Measurements from ENCODE around the gene C9orf50. TPM values are rescaled to one million over a fixed set of nuclear protein-coding genes. Genes with fewer than 3 reads are reported as not detected.
"Not testable (repeated sequence)": the region's sequence is repeated elsewhere in the genome, so short reads cannot be mapped to it uniquely, and the experiment has no call there.

C9orf50 gene
- total and polyA plus RNA-seq, 2 donors: 0.28 TPM; not detected in 1

DNA sequence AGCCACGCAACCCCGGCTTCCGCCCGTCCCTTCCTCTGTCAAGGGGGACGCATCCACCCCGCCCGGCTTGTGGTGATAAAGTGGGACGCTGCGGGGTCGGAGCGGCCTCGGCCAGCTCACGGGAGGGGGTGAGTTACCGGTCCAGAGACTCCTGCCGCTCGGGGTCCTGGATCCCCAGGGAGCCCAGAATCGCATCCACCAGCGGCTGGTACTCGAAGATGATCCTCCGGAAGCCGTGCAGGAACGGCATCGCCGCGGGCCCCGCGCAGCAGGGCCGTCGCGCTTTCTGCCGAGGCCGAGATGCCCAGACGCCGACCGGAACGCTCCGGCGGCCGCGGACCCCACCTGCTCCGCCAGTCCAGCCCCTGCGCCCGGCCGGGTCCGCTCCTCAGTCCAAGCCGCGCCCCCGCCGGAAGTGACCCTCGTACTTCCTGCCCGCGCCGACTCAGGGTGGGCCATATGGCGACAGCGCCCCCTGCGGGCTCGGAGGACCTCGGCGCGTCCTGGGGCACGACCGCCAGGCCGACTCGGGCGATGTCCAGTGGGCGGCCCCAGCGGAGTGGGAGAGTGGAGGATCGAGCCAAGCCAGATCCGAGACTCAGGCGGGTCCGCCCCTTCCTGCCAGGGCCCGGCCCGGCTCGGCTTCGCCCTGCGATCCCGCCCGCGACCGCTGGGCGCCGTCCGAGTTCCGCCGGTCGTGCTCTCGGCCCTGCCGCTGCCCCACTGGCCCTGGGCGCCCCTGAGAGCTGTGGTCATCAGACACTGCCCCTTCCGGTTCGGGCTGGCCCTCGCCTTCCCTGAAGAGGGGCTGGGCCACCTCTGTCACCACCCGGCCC lies 21.1 kb upstream of the C9orf50 start, which contains the start of gene ASB6:
Gene ASB6 (minus strand): TSS at position 402 of the 836 bp plus-strand sequence. CDS start 152 bp downstream, at position 250.
- H3K4me1 ChIP-seq (ENCODE audit: insufficient read depth): peaks cover 1% of the 10 kb centered on the region
- H3K36me3 ChIP-seq (ENCODE audit: insufficient read depth): no peaks in the 10 kb centered on the region
- DNase-seq (ENCODE audit: extremely low spot score): peak; percentile 83
- under 1% methylated on average over 93 of the region's 93 CpGs for WGBS
- H3K4me3 ChIP-seq (ENCODE audit: low read depth, low read length): peak within 1 kb of the TSS; percentile 85
- peak within 1 kb of the TSS; percentile 79 for H3K27ac ChIP-seq (ENCODE audit: low read depth)

GRCh38 chr9:129640871-129641749 lies 20.2 kb upstream of the C9orf50 start:
- H3K27ac ChIP-seq (ENCODE audit: low read depth): no peak overlapping the region
- H3K4me3 ChIP-seq (ENCODE audit: low read depth, low read length): peak overlapping the region; percentile 85
- no peak for DNase-seq (ENCODE audit: extremely low spot score)
- no peaks in the 10 kb centered on the region for H3K36me3 ChIP-seq (ENCODE audit: insufficient read depth)
- peaks cover 1% of the 10 kb centered on the region for H3K4me1 ChIP-seq (ENCODE audit: insufficient read depth)
- 19% methylated on average over 44 of the region's 44 CpGs for WGBS

- no peak overlapping the region for H3K4me3 ChIP-seq (ENCODE audit: low read depth, low read length)
- DNase-seq (ENCODE audit: extremely low spot score): no peak
- H3K36me3 ChIP-seq (ENCODE audit: insufficient read depth): no peaks in the 10 kb centered on the region
- WGBS: 71% methylated on average over 25 of the region's 25 CpGs
- peaks cover 1% of the 10 kb centered on the region for H3K4me1 ChIP-seq (ENCODE audit: insufficient read depth)
- no peak overlapping the region for H3K27ac ChIP-seq (ENCODE audit: low read depth)
Observed at GRCh38 chr9:129640086-129640870, 19.4 kb upstream of the C9orf50 start.

- no peak for DNase-seq (ENCODE audit: extremely low spot score)
- H3K4me1 ChIP-seq (ENCODE audit: insufficient read depth): peaks cover 1% of the 10 kb centered on the region
- WGBS: 71% methylated on average over 12 of the region's 12 CpGs
- H3K36me3 ChIP-seq (ENCODE audit: insufficient read depth): no peaks in the 10 kb centered on the region
- H3K27ac ChIP-seq (ENCODE audit: low read depth): no peak overlapping the region
- H3K4me3 ChIP-seq (ENCODE audit: low read depth, low read length): no peak overlapping the region
Observed at GRCh38 chr9:129639756-129640085, 18.8 kb upstream of the C9orf50 start.

- Histone ChIP-seq H3K27ac (ENCODE audit: low read depth) (no peak overlapping the region), H3K4me1 (ENCODE audit: insufficient read depth) (peaks cover 1% of the 10 kb centered on the region), H3K4me3 (ENCODE audit: low read depth, low read length) (no peak overlapping the region), H3K36me3 (ENCODE audit: insufficient read depth) (no peaks in the 10 kb centered on the region)
- 90% methylated on average over 17 of the region's 17 CpGs for WGBS
- no peak for DNase-seq (ENCODE audit: extremely low spot score)
Observed at GRCh38 chr9:129639034-129639630, 18.2 kb upstream of the C9orf50 start.

- peaks cover 4% of the 10 kb centered on the region for H3K36me3 ChIP-seq (ENCODE audit: insufficient read depth)
- no peak overlapping the region for H3K4me3 ChIP-seq (ENCODE audit: low read depth, low read length)
Observed at GRCh38 chr9:129637673-129638439, 17.0 kb upstream of the C9orf50 start.

GRCh38 chr9:129637102-129637501 lies 16.2 kb upstream of the C9orf50 start:
- H3K4me3 ChIP-seq (ENCODE audit: low read depth, low read length): no peak overlapping the region
- H3K4me1 ChIP-seq (ENCODE audit: insufficient read depth): peaks cover 1% of the 10 kb centered on the region
- no peak overlapping the region for H3K27ac ChIP-seq (ENCODE audit: low read depth)
- no peak for DNase-seq (ENCODE audit: extremely low spot score)
- 68% methylated on average over 9 of the region's 9 CpGs for WGBS
- H3K36me3 ChIP-seq (ENCODE audit: insufficient read depth): peaks cover 4% of the 10 kb centered on the region

More at GRCh38 chr9:129637673-129638439, 17.0 kb upstream of the C9orf50 start:
- no peak for DNase-seq (ENCODE audit: extremely low spot score)
- peaks cover 1% of the 10 kb centered on the region for H3K4me1 ChIP-seq (ENCODE audit: insufficient read depth)
- WGBS: 76% methylated on average over 29 of the region's 29 CpGs
- H3K27ac ChIP-seq (ENCODE audit: low read depth): no peak overlapping the region

DNA sequence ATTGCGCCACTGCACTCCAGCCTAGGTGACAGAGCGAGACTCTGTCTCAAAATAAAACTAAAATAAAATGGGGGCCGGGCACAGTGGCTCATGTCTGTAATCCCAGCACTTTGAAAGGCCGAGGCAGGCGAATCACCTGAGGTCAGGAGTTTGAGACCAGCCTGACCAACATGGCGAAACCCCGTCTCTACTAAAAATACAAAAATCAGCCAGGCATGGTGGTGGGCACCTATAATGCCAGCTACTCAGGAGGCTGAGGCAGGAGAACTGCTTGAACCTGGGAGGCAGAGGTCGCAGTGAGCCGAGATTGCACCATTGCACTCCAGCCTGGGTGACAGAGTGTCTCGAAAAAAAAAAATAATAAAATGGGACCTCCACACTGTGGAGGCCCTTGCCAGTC lies 15.4 kb upstream of the C9orf50 start:
- H3K4me1 ChIP-seq (ENCODE audit: insufficient read depth); H3K36me3 ChIP-seq (ENCODE audit: insufficient read depth); H3K27ac ChIP-seq (ENCODE audit: low read depth); H3K4me3 ChIP-seq (ENCODE audit: low read depth, low read length); DNase-seq (ENCODE audit: extremely low spot score): not testable (repeated sequence)
- 90% methylated on average over 10 of the region's 10 CpGs for WGBS

DNA sequence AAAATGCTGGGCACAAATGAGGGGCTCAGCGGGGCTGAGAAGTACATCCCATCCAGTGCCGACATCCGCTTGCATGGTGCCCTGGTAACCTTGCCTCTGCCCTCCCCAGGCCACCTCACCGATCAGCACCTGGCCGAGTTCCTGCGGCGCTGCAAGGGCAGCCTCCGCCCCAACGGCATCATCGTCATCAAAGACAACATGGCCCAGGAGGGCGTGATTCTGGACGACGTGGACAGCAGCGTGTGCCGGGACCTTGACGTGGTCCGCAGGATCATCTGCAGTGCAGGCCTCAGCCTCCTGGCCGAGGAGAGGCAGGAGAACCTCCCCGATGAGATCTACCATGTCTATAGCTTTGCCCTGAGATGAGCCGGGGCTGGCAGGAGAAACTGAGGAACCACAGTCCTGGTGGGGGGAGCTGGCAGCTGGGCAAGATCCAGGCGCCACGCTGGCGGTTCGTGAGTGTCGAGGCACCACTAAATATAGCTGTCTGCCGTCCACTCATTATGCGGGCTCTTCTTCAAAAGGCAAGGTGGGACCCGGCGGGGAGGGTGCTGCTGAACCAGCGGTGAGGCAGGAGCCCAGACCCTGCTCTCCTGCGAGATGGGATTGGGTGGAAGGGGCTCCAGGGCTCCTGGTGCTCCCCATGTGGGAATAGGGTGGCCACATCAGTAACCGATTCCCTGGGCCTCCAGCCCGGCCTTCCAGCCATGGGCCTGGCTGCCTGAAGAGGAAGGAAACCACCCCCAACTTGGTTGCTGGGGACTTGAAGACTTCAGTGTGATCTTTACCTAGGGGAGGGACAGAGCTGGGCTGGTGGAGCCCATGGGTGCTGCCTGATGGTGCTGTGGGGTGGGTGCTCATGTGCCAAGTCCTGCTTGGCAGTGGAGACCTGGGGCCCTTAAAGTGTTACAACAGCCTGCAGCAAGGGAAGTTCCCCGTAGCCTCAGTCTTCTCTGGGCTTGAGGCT lies 14.5 kb upstream of the C9orf50 start:
- Histone ChIP-seq H3K4me3 (ENCODE audit: low read depth, low read length) (no peak overlapping the region), H3K36me3 (ENCODE audit: insufficient read depth) (peaks cover 4% of the 10 kb centered on the region), H3K4me1 (ENCODE audit: insufficient read depth) (no peaks in the 10 kb centered on the region), H3K27ac (ENCODE audit: low read depth) (no peak overlapping the region)
- WGBS: 89% methylated on average over 34 of the region's 34 CpGs
- DNase-seq (ENCODE audit: extremely low spot score): no peak

DNA sequence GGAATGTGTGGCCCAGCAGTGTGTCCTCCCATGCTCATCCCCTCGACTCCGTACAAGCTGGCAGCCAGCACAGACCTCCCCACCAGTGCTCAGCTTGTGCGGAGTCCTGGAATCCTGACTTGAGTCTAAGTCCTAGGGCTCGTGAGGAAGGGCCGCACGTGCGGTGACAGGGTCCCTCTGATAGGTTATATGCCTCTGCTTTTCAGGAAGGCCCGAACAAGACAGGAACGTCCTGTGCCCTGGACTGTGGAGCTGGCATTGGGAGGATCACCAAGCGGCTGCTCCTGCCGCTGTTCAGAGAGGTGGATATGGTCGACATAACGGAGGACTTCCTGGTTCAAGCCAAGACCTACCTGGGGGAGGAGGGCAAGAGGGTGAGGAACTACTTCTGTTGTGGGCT lies 12.9 kb upstream of the C9orf50 start:
- H3K36me3 ChIP-seq (ENCODE audit: insufficient read depth): peaks cover 4% of the 10 kb centered on the region
- no peak overlapping the region for H3K4me3 ChIP-seq (ENCODE audit: low read depth, low read length)
- 82% methylated on average over 13 of the region's 13 CpGs for WGBS
- H3K4me1 ChIP-seq (ENCODE audit: insufficient read depth): no peaks in the 10 kb centered on the region
- H3K27ac ChIP-seq (ENCODE audit: low read depth): no peak overlapping the region
- no peak for DNase-seq (ENCODE audit: extremely low spot score)

GRCh38 chr9:129633207-129633606 lies 12.3 kb upstream of the C9orf50 start:
- 93% methylated on average over 4 of the region's 4 CpGs for WGBS
- Histone ChIP-seq H3K4me3 (ENCODE audit: low read depth, low read length) (no peak overlapping the region), H3K4me1 (ENCODE audit: insufficient read depth) (no peaks in the 10 kb centered on the region), H3K27ac (ENCODE audit: low read depth) (no peak overlapping the region), H3K36me3 (ENCODE audit: insufficient read depth) (peaks cover 4% of the 10 kb centered on the region)
- no peak for DNase-seq (ENCODE audit: extremely low spot score)

Data from urinary bladder (tissue), 4 donors.